Amygdala (tissue), 56 donors: ENCODE results near the gene LMNTD1.
"Not testable (repeated sequence)": the region's sequence is repeated elsewhere in the genome, so short reads cannot be mapped to it uniquely, and the experiment has no call there.

ENCODE experiments used
- DNase-seq, 56 donors: peaks; one replicate each; lab custom pipeline; 2025; lab: John Stamatoyannopoulos, UW

Gene LMNTD1

GRCh38 chr12:25434515-25434914 is 118.6 kb downstream of the LMNTD1 start:
- no peak for DNase-seq

DNA sequence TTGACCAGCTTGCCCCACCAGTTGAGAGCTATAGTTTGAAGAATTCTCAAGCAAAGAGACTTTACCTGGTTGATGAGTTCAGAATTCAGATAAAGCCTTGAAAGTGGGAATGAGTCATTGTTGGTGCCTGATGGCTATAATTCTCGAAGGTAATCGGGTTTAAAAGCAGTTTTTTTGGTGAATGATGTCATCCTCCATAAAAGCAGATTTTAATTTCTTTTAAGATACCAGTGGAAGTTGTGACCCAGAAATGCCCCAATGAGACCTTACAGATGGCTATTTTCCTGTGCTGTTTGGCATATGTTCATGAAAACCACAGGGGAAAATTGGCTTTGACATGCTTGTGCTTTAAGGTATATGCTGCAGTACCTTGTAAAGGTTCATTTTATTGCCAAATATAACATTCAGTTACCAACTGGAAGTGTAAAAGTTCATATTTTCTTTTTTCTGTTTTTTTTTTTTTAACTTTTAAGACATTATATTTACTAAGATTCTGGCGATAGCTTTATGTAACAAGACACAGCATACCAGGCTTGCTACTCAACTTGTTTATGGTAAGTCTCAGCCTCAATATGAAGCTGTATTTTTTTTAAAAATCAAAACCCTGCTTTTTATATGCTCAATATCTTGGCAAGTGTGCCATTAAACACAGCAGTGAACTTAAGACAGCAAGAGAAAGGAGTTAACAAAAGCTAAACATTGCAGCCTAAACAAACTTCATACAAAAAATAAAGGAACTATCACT is 119.3 kb downstream of the LMNTD1 start:
- DNase-seq: no peak

- DNase-seq: no peak
These were observed 120.1 kb downstream of the LMNTD1 start for GRCh38 chr12:25433024-25433423.

- no peak for DNase-seq
These were observed 125.5 kb downstream of the LMNTD1 start for GRCh38 chr12:25427337-25428249.

GRCh38 chr12:25426821-25427220 is 126.3 kb downstream of the LMNTD1 start:
- not testable (repeated sequence) for DNase-seq
